Activated gamma-delta T cell treated with anti-CD3 and anti-CD28 coated beads, Interleukin-2, amount 50 U/mL, for 16 hours (primary cell): Measurements from ENCODE around the gene MEI1.
A peak's percentile ranks its signal among the peaks of the same experiment; 100 is the strongest.
"Not testable (repeated sequence)": the region's sequence is repeated elsewhere in the genome, so short reads cannot be mapped to it uniquely, and the experiment has no call there.

Experiments
- DNase-seq: peaks from one replicate; pipeline ENCODE4 v3.0.0-alpha.2; 2020; ENCODE audit warnings: low read depth

MEI1 gene

DNA sequence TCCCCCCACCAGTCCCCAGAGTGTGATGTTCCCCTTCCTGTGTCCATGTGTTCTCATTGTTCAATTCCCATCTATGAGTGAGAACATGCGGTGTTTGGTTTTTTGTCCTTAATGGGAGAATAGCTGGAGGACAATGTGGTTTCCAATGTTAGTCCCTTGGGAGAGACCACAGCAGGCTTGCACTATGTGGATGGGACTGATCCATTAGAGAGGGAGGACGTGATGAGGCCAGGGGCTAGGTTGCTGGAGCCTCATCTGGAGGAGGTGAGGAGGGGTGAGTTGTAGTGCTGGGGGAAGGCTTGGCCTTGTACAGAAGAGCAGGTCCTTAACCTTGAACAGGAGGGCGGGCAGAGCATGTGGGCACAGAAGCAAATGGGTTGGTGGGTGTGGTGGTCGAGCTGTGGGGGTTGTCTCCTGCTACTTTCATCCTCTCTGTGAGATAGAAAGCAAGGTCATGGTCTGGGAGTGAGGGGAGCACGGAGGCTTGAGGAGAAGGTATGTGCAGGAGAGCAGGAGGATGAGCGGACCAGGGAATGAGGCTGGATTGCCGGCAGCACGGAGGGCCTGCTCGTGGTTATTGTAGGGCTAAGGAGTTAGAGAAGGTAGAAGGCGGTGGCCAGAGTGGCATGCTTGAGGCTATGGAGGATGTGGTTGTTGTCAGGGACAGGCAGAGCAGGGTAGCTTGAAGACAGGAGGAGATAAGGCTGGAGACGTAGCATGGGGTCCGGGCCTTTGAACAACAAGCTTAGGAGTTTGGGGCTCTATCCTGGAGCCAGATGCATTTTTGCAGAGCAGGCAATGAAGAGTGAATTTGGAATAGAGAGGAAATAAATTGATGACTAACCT is 122.4 kb downstream of the MEI1 start:
- no peak for DNase-seq

- DNase-seq = peak; percentile 32
Measured at GRCh38 chr22:41822317-41823057, 123.2 kb downstream of the MEI1 start.

GRCh38 chr22:41823797-41824196 is 124.5 kb downstream of the MEI1 start:
- no peak for DNase-seq

DNA sequence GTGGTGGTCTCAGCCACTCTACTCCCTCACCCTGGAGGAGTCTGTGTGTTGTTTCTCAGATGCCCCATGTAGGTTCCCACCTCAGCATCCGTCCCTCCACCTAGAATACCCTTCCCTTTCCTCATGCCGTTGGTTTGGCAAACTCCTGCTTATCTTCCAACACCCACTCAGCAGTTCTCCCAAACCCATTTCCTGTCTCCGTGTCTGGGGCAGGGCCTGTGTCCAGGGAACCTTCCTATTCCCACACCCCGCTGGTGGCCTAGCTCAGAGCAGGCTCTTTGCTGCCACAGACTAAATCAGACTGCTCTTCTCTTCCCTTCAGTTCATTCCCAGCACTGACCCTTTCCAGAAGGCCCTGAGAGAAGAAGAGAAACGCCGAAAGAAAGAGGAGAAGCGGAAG is 126.1 kb downstream of the MEI1 start:
- DNase-seq = no peak

DNA sequence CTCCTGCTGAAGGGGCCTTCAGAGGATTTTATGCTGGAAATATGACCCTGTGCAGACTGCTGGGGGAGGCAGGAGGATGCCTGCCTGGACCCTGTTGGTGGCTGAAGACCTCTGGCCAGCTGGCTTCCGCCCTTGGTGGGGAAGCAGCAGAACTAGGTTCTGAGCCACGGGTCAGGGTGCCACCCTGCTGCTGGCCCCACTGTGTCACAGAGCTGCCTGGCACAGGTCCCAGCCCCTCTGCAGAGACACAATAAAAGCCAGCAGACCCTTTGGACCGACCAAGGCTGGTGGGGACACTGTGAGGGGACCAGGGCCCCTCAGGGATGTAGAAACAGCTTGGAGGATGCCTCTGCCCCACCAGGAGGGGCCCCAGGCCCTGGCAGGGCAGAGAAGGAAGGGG is 126.7 kb downstream of the MEI1 start:
- no peak for DNase-seq

DNA sequence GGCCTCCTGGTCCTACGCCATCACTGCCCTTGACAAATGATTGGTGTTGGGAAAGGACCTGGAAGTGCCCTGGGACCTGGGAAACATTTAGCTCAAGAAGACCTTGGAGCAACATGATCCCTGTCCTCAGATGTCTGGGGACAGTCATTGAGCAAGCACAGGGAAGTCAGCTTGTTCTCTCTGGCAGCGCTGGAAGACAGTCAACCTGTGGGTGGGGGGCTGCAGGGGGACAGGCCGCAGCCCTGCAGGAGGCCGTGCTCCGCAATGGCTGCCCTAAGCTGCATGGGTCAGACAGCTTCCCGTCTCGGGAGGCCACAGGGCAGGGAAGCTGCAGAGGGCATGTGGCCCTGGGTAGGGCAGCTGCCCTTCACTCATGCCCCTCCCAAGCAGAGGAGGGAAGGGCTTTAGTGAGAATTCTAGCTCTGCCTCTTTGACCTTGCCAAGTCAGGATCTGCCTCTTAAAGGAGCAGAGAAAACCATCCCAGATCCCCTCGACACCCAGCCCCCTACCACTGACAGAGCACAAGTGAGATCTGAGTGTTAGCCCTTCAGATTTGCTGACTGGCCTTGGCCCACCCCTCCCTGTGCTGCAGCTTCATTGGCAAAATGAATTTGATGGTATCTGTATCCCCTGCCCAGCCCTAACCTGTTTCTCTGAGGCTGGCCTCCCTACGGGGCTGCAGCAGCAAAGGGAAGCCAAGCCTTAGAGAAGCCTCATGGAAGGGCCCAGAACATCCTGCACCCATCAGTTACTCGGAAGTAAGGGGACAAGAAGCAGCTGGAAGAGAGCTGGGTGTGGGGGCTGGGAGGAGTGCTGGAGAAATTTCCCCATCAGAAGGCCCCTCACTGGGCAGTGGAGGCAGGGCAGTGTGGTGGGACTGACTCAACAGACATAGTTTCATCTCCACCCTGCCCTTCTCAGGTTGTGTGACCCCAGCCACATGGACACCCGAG is 127.4 kb downstream of the MEI1 start:
- DNase-seq = no peak

- DNase-seq = no peak
Measured at GRCh38 chr22:41827671-41828070, 128.4 kb downstream of the MEI1 start.

GRCh38 chr22:41828516-41828915 is 129.2 kb downstream of the MEI1 start:
- no peak for DNase-seq

GRCh38 chr22:41830174-41830573 is 130.9 kb downstream of the MEI1 start:
- DNase-seq = no peak

DNA sequence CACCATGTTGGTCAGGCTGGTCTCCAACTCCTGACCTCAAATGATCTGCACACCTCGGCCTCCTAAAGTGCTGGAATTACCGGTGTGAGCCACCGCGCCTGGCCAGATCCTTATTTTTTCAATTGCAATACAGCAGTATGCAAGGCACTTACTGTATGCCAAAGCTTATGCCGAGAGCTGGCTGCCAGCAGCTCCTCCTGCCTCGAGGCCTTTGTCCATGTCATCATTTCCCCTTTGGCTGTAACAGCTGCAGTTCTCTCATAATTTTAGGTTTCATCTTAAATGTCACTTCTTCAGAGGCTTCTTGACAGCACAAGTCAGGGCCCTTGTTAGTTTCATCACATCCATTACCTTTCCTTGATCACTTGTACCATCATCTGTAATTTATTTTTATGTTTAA is 132.1 kb downstream of the MEI1 start:
- no peak for DNase-seq

GRCh38 chr22:41831828-41832552 is 132.7 kb downstream of the MEI1 start:
- no peak for DNase-seq

DNA sequence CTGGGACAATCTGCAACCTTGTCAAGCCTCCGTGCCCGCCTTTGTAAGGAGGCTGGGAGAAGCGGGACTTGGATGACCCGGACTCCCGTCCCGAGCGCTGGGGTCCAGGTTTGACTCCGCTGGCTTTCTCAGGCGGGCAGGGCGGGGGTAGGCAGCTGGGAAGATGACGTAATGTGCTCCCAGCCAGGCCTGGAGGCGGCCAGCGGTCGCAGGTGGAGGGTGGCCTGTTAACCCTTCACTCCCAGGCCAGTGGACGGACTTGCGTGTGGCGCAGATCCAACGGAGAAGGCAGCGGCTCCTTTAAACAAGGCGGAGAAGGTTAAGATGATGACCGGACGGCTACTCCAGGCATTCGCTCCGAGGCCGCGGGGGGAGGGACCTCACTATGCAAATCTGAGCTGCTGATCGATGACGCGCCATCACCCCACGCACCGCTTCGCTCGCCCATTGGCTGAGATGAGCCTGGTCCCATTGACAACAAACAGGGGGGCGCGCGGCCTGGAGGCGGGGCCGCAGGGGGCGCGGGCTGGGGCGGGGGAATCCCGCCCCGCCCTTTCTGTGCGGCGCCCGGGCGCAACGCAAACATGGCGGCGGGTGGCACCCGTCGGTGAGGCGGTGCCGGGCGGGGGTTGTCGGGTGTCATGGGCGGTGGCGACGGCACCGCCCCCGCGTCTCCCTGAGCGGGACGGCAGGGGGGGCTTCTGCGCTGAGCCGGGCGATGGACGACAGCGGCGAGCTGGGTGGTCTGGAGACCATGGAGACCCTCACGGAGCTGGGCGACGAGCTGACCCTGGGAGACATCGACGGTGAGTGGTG is 133.5 kb downstream of the MEI1 start, which contains the start of gene SREBF2:
TSS of gene SREBF2 (plus strand) at position 553 of the 816 bp plus-strand sequence. CDS start at position 719, 166 bp downstream.
- peak; percentile 99 for DNase-seq

- DNase-seq = peak; percentile 25
Measured at GRCh38 chr22:41833369-41834004, 134.2 kb downstream of the MEI1 start.

GRCh38 chr22:41834005-41834944 is 135.0 kb downstream of the MEI1 start:
- DNase-seq = no peak

DNA sequence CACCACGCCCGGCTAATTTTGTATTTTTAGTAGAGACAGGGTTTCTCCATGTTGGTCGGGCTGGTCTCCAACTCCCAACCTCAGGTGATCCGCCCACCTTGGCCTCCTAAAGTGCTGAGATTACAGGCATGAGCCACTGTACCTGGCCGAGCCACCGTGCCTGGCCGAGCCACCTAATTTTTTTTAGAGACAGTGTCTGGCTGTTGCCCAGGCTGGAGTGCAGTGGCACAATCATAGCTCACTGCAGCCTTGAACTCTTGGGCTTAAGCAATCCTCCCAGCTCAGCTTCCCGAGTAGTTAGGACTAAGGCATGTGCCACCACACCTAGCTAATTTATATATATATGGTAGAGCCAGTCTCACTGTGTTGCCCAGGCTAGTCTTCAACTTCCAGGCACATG is 136.2 kb downstream of the MEI1 start:
- DNase-seq = not testable (repeated sequence)

GRCh38 chr22:41836551-41836950 is 137.2 kb downstream of the MEI1 start:
- no peak for DNase-seq

- DNase-seq = no peak
Measured at GRCh38 chr22:41838842-41839618, 139.7 kb downstream of the MEI1 start.

GRCh38 chr22:41840216-41840615 is 140.9 kb downstream of the MEI1 start:
- no peak for DNase-seq
